ENCODE measurements around the gene ZNF320. TPM values are rescaled to one million over a fixed set of nuclear protein-coding genes. Genes with fewer than 3 reads are reported as not detected.

Gene ZNF320
- total and polyA plus RNA-seq, 9 of the 15 experiments (the other 6 are each of a cell fraction or from before 2014, with no cell fraction given): 5.4 to 25.6 (median 11.7) TPM

- no peak for TF ChIP-seq CLOCK (CRISPR knock-in tag; IDR thresholded peaks at IDR 0.05; ENCODE audit: borderline replicate concordance)
These were observed 851 bp downstream of the ZNF320 start (continued) for GRCh38 chr19:52896431-52897137.

GRCh38 chr19:52891336-52891735 lies 6.1 kb downstream of the ZNF320 start:
- FAIRE-seq: no peak
- ChIA-PET POLR2A (interaction anchor here (0.6 to 1.4 kb wide), 3 partner anchors 8 to 104 kb away, joined by 3 to 4 read pairs (median 3); no protein-coding TSS in a partner anchor), CTCF (ENCODE audit: low intra/inter-chr PET ratio) (no interaction called here)
- BruUV-seq (replicated peaks): no TSS peak
- Histone ChIP-seq H3K27me3 (ENCODE audit: control insufficient read depth in 2 of 2, insufficient read depth in 2 of 2, low read length in 2 of 2) (no peaks in the 10 kb centered on the region), H3K27ac (ENCODE audit: extremely low read depth, low read depth, low read length) (no peak overlapping the region; the same call in 2 of the 3 replicates), H2AFZ (ENCODE audit: low read depth, low read length) (no peak overlapping the region), H3K4me1 (replicated peaks in 1 of 2; ENCODE audit: control insufficient read depth in 2 of 2, insufficient read depth in 2 of 2, low read length in 2 of 2) (peaks cover 6 to 8% of the 10 kb centered on the region in 2 experiments; a peak in 4 of 5 replicates), H3K4me2 (ENCODE audit: insufficient read depth, low read length) (peak overlapping the region; percentile 25; the same call in 1 of the 2 replicates), H3K4me3 (no peak overlapping the region), H4K20me1 (replicated peaks; ENCODE audit: control insufficient read depth, insufficient read depth, low read length) (no peaks in the 10 kb centered on the region; the same call in 1 of the 2 replicates), H3K9me1 (ENCODE audit: control insufficient read depth, insufficient read depth, low read length) (peaks cover 3% of the 10 kb centered on the region), H3K9ac (ENCODE audit: insufficient read depth in 1 of 2, low read depth in 2 of 2, low read length in 2 of 2) (no peak overlapping the region), H3K36me3 (ENCODE audit: control insufficient read depth, insufficient read depth, low read length) (peaks cover 75% of the 10 kb centered on the region), H3K79me2 (ENCODE audit: control insufficient read depth, insufficient read depth, low read length) (peaks cover 49% of the 10 kb centered on the region), H3K9me3 (replicated peaks; ENCODE audit: control insufficient read depth, insufficient read depth, low read depth, low read length) (no peaks in the 10 kb centered on the region)
- WGBS (ENCODE audit: insufficient coverage, low coverage, missing lambda C conversion rate): 0% methylated on average over 4 of the region's 4 CpGs
- in situ Hi-C loops (cut with MboI) (no loop called here), intact Hi-C loops (cut with micrococcal nuclease) (no loop called here)
- peak in 2 of 4 experiments; percentile 37 to 50 for DNase-seq (ENCODE audit: extremely low read depth in 1 of 4, low spot score in 3 of 4)
- peak; percentile 44 for ATAC-seq
- TF ChIP-seq RCOR1 (IDR thresholded peaks at IDR 0.05; ENCODE audit: borderline replicate concordance in 1 of 2, low read depth in 2 of 2, low read length in 2 of 2) (0 out of 4 replicates have a peak, but pooled peaks of 1 of the 2 experiments have one; percentile 21), SRSF3 (IDR thresholded peaks at IDR 0.05; ENCODE audit: insufficient read depth, low read length) (no peak), POLR2AphosphoS2 (IDR thresholded peaks at IDR 0.05; ENCODE audit: low read length) (no peak), ZNF318 (IDR thresholded peaks at IDR 0.05; ENCODE audit: borderline replicate concordance in 1 of 2, low read depth in 1 of 2) (no peak), SIX5 (IDR thresholded peaks at IDR 0.05; ENCODE audit: borderline replicate concordance in 1 of 2, insufficient read depth in 1 of 2, low read depth in 1 of 2, low read length in 2 of 2) (no peak), CHD1 (IDR thresholded peaks at IDR 0.05; ENCODE audit: low read length) (no peak), CBFA2T3 (IDR thresholded peaks at IDR 0.05) (peak; percentile 61)

Data from K562 (cell line).